Breast epithelium (tissue), 4 donors: ENCODE results near the gene TM9SF4. TPM values are rescaled to one million over a fixed set of nuclear protein-coding genes. Genes with fewer than 3 reads are reported as not detected.

Source experiments
- DNase-seq, 2 donors: peaks; one replicate each; pipeline ENCODE4 v3.0.0-alpha.2; 2019; ENCODE audit warnings: low spot score in 2 of 2
- H3K27ac ChIP-seq, 2 donors: fragments of 200-600 bp; sonication (generic) in 1 of 2; one replicate each; pipeline ENCODE4 v1.5.1; 2016 to 2019; ENCODE audit warnings: mild to moderate bottlenecking in 1 of 2
- H3K27me3 ChIP-seq, 2 donors: fragments of 200-600 bp; sonication (generic) in 1 of 2; one replicate each; pipeline versions ENCODE4 v1.5.1 to v1.6.0; 2017 to 2019; ENCODE audit warnings: control low read depth in 1 of 2, mild to moderate bottlenecking in 1 of 2
- H3K36me3 ChIP-seq: fragments of 200-600 bp; one replicate; pipeline ENCODE4 v1.5.1; 2019
- H3K4me1 ChIP-seq, 2 donors: fragments of 200-600 bp; sonication (generic); one replicate each; pipeline ENCODE4 v1.5.1; 2016 to 2019; ENCODE audit warnings: control low read depth in 1 of 2
- H3K4me3 ChIP-seq, 3 donors: fragments of 200-600 bp; sonication (generic); 1 replicate in 2 of 3; 2 replicates in 1 of 3; pipeline ENCODE4 v1.5.1; 2016 to 2019; ENCODE audit warnings: mild to moderate bottlenecking in 3 of 3, moderate library complexity in 2 of 3
- H3K9me3 ChIP-seq, 2 donors: fragments of 200-600 bp; sonication (generic) in 1 of 2; one replicate each; pipeline ENCODE4 v1.5.1; 2016 to 2019; ENCODE audit warnings: control low read depth in 1 of 2
- CTCF ChIP-seq, 3 donors: fragments of 450-650 bp; IDR thresholded peaks; one replicate each; pipeline ENCODE4 v1.5.1; 2016 to 2017; ENCODE audit warnings: antibody characterized with exemption in 3 of 3, mild to moderate bottlenecking in 3 of 3, moderate library complexity in 3 of 3
- POLR2A ChIP-seq: fragments of 450-650 bp; IDR thresholded peaks from one replicate; pipeline ENCODE4 v1.6.1; 2016; ENCODE audit warnings: antibody characterized with exemption, mild to moderate bottlenecking, moderate library complexity
- POLR2AphosphoS5 ChIP-seq, 3 donors: sonication (generic); formaldehyde crosslinking; IDR thresholded peaks; one replicate each; pipeline ENCODE4 v1.6.1; 2017; ENCODE audit warnings: antibody characterized with exemption in 3 of 3
- intact Hi-C: fragments of 100-400 bp; cut with DNase I; formaldehyde crosslinking; loops from one replicate; pipeline ENCODE4 v1.15.1; 2023; ENCODE audit warnings: low total_unique reads
- total RNA-seq, 3 donors: library from RNA; depleted of rRNA; stranded (reverse); fragments of >200 nt; gene quantifications; one replicate each; pipeline ENCODE4 v1.1.0, GENCODE V29; 2016

Gene TM9SF4
- total RNA-seq, 3 donors from 2014 or later: 20.2 to 28.5 (median 26.9) TPM

GRCh38 chr20:32157611-32158010 is 48.1 kb downstream of the TM9SF4 start:
- TF ChIP-seq POLR2AphosphoS5 (IDR thresholded peaks at IDR 0.05) (no peak), POLR2A (no peak), CTCF (IDR thresholded peaks at IDR 0.05) (no peak)
- H3K4me1 ChIP-seq: no peaks in the 10 kb centered on the region
- no peaks in the 10 kb centered on the region for H3K27me3 ChIP-seq
- H3K36me3 ChIP-seq: peaks cover 11% of the 10 kb centered on the region
- intact Hi-C loops: no loop called here
- no peaks in the 10 kb centered on the region for H3K9me3 ChIP-seq
- H3K27ac ChIP-seq: no peak overlapping the region
- no peak for DNase-seq
- H3K4me3 ChIP-seq: no peak overlapping the region

- DNase-seq: no peak
- H3K27me3 ChIP-seq: no peaks in the 10 kb centered on the region
- intact Hi-C loops: no loop called here
Measured at GRCh38 chr20:32158351-32158750, 48.8 kb downstream of the TM9SF4 start.

GRCh38 chr20:32158943-32159660 is 49.6 kb downstream of the TM9SF4 start:
- Histone ChIP-seq H3K27ac (no peak overlapping the region), H3K4me1 (no peaks in the 10 kb centered on the region), H3K27me3 (no peaks in the 10 kb centered on the region), H3K36me3 (peaks cover 11% of the 10 kb centered on the region), H3K9me3 (no peaks in the 10 kb centered on the region), H3K4me3 (no peak overlapping the region)
- TF ChIP-seq POLR2AphosphoS5 (IDR thresholded peaks at IDR 0.05) (no peak), CTCF (IDR thresholded peaks at IDR 0.05) (no peak), POLR2A (no peak)
- intact Hi-C loops: no loop called here
- DNase-seq: no peak

More at GRCh38 chr20:32158351-32158750, 48.8 kb downstream of the TM9SF4 start:
- TF ChIP-seq CTCF (IDR thresholded peaks at IDR 0.05) (no peak), POLR2AphosphoS5 (IDR thresholded peaks at IDR 0.05) (no peak), POLR2A (no peak)
- no peak overlapping the region for H3K27ac ChIP-seq
- H3K4me1 ChIP-seq: no peaks in the 10 kb centered on the region
- no peaks in the 10 kb centered on the region for H3K9me3 ChIP-seq
- H3K4me3 ChIP-seq: no peak overlapping the region
- peaks cover 11% of the 10 kb centered on the region for H3K36me3 ChIP-seq

GRCh38 chr20:32159766-32160221 is 50.3 kb downstream of the TM9SF4 start:
- Histone ChIP-seq H3K36me3 (peaks cover 11% of the 10 kb centered on the region), H3K27ac (no peak overlapping the region), H3K4me3 (no peak overlapping the region), H3K27me3 (no peaks in the 10 kb centered on the region), H3K4me1 (no peaks in the 10 kb centered on the region), H3K9me3 (no peaks in the 10 kb centered on the region)
- no peak for DNase-seq
- intact Hi-C loops: no loop called here
- TF ChIP-seq POLR2AphosphoS5 (IDR thresholded peaks at IDR 0.05) (no peak), POLR2A (no peak), CTCF (IDR thresholded peaks at IDR 0.05) (no peak)

- no peak for DNase-seq
- H3K27me3 ChIP-seq: no peaks in the 10 kb centered on the region
- H3K4me1 ChIP-seq: no peaks in the 10 kb centered on the region
- no peaks in the 10 kb centered on the region for H3K9me3 ChIP-seq
- no peak overlapping the region for H3K4me3 ChIP-seq
- no peak for TF ChIP-seq CTCF (IDR thresholded peaks at IDR 0.05)
- TF ChIP-seq POLR2AphosphoS5 (IDR thresholded peaks at IDR 0.05): no peak
- TF ChIP-seq POLR2A: no peak
- H3K27ac ChIP-seq: no peak overlapping the region
- intact Hi-C loops: no loop called here
- peaks cover 11% of the 10 kb centered on the region for H3K36me3 ChIP-seq
Measured at GRCh38 chr20:32160341-32160740, 50.8 kb downstream of the TM9SF4 start.
